ENCODE data around the gene BICD2.
"Not testable (repeated sequence)": the region's sequence is repeated elsewhere in the genome, so short reads cannot be mapped to it uniquely, and the experiment has no call there.

BICD2 gene

GRCh38 chr9:92764381-92764987 is at the start of gene BICD2:
Gene BICD2 (minus strand): TSS chr9:92764833. CDS start chr9:92764744, 89 bp downstream.
- no peak for TF ChIP-seq CTCF (conservative IDR thresholded peaks at IDR 0.05; ENCODE audit: low read length)
- DNase-seq (ENCODE audit: low read depth): no peak
- peak within 1 kb of the TSS; percentile 94 for H3K4me3 ChIP-seq (ENCODE audit: low read length)

- not testable (repeated sequence) for H3K4me3 ChIP-seq (ENCODE audit: low read length); DNase-seq (ENCODE audit: low read depth)
Measured at GRCh38 chr9:92809629-92810326, 45.1 kb upstream of the BICD2 start.

- peak overlapping the region; percentile 23; the same call in 1 of the 2 replicates for H3K4me3 ChIP-seq (ENCODE audit: low read length)
- DNase-seq (ENCODE audit: low read depth): peak; percentile 64
Measured at GRCh38 chr9:92808726-92809451, 44.3 kb upstream of the BICD2 start.

GRCh38 chr9:92807757-92808725 is 43.4 kb upstream of the BICD2 start:
- H3K4me3 ChIP-seq (ENCODE audit: low read length): no peak overlapping the region
- DNase-seq (ENCODE audit: low read depth): no peak
- no peak for TF ChIP-seq CTCF (conservative IDR thresholded peaks at IDR 0.05; ENCODE audit: low read length)

More at GRCh38 chr9:92808726-92809451, 44.3 kb upstream of the BICD2 start:
- TF ChIP-seq CTCF (conservative IDR thresholded peaks at IDR 0.05; ENCODE audit: low read length): peak; percentile 44

GRCh38 chr9:92807031-92807756 is 42.6 kb upstream of the BICD2 start:
- no peak for DNase-seq (ENCODE audit: low read depth)
- no peak for TF ChIP-seq CTCF (conservative IDR thresholded peaks at IDR 0.05; ENCODE audit: low read length)
- H3K4me3 ChIP-seq (ENCODE audit: low read length): no peak overlapping the region

- DNase-seq (ENCODE audit: low read depth): peak; percentile 29
- H3K4me3 ChIP-seq (ENCODE audit: low read length): no peak overlapping the region
- no peak for TF ChIP-seq CTCF (conservative IDR thresholded peaks at IDR 0.05; ENCODE audit: low read length)
Measured at GRCh38 chr9:92804727-92805126, 40.1 kb upstream of the BICD2 start.

Measured in AG10803 (cell line).